MCF 10A (cell line): ENCODE results near the gene KRTAP4-6. TPM values are rescaled to one million over a fixed set of nuclear protein-coding genes. Genes with fewer than 3 reads are reported as not detected.
"Not testable (repeated sequence)": the region's sequence is repeated elsewhere in the genome, so short reads cannot be mapped to it uniquely, and the experiment has no call there.

Experiments
- BruUV-seq: library from RNA; stranded (reverse); fragments of 400-500 nt; replicated peaks from 2 replicates; lab custom pipeline; 2021; lab: Mats Ljungman, UMichigan
- CTCF ChIA-PET: fragments of 300-600 bp; sonication (Branson Sonifier 250); formaldehyde crosslinking; extraction: SDS; loops from one replicate; lab custom pipeline; 2021; ENCODE audit warnings: antibody characterized with exemption, inconsistent platforms; lab: Yijun Ruan, JAX
- POLR2A ChIA-PET: fragments of 300-600, 350-650 bp; sonication (Branson Sonifier 250); formaldehyde crosslinking; extraction: SDS; loops from one replicate; lab custom pipeline; 2020; ENCODE audit warnings: antibody characterized with exemption, inconsistent platforms; lab: Yijun Ruan, JAX
- DNase-seq: peaks from one replicate; pipeline ENCODE4 v3.0.0-alpha.2; 2018; ENCODE audit not compliant: unreplicated experiment
- H3K27ac Mint-ChIP-seq: one replicate; pipeline ENCODE4 v1.8.0; 2022; ENCODE audit warnings: mild to moderate bottlenecking, low read depth, mixed read lengths; ENCODE audit not compliant: unreplicated experiment
- H3K27me3 Mint-ChIP-seq: one replicate; pipeline ENCODE4 v1.8.0; 2022; ENCODE audit warnings: mixed read lengths; ENCODE audit not compliant: insufficient read depth, unreplicated experiment
- H3K36me3 Mint-ChIP-seq: one replicate; pipeline ENCODE4 v1.8.0; 2022; ENCODE audit warnings: mild to moderate bottlenecking, moderate library complexity, mixed read lengths; ENCODE audit not compliant: insufficient read depth, unreplicated experiment
- H3K4me1 Mint-ChIP-seq: one replicate; pipeline ENCODE4 v1.8.0; 2022; ENCODE audit warnings: mixed read lengths; ENCODE audit not compliant: insufficient read depth, unreplicated experiment
- H3K4me3 Mint-ChIP-seq: one replicate; pipeline ENCODE4 v1.8.0; 2022; ENCODE audit warnings: mild to moderate bottlenecking, moderate library complexity, mixed read lengths; ENCODE audit not compliant: unreplicated experiment
- H3K9me3 Mint-ChIP-seq: one replicate; pipeline ENCODE4 v1.8.0; 2022; ENCODE audit warnings: mixed read lengths; ENCODE audit not compliant: unreplicated experiment
- CTCF ChIP-seq: fragments of 200-600 bp; IDR thresholded peaks from one replicate; pipeline ENCODE4 v1.8.0; 2022; ENCODE audit warnings: antibody characterized with exemption, mild to moderate bottlenecking; ENCODE audit not compliant: unreplicated experiment
- intact Hi-C: fragments of 100-400 bp; cut with micrococcal nuclease; formaldehyde crosslinking; loops from 2 replicates; pipeline ENCODE4 v1.14.1; 2022
- total RNA-seq: library from RNA; stranded (reverse); gene quantifications from 2 replicates; pipeline ENCODE4 v1.2.3, GENCODE V29; 2022

KRTAP4-6 gene
- total RNA-seq, 1 experiment from 2014 or later, result not detected

DNA sequence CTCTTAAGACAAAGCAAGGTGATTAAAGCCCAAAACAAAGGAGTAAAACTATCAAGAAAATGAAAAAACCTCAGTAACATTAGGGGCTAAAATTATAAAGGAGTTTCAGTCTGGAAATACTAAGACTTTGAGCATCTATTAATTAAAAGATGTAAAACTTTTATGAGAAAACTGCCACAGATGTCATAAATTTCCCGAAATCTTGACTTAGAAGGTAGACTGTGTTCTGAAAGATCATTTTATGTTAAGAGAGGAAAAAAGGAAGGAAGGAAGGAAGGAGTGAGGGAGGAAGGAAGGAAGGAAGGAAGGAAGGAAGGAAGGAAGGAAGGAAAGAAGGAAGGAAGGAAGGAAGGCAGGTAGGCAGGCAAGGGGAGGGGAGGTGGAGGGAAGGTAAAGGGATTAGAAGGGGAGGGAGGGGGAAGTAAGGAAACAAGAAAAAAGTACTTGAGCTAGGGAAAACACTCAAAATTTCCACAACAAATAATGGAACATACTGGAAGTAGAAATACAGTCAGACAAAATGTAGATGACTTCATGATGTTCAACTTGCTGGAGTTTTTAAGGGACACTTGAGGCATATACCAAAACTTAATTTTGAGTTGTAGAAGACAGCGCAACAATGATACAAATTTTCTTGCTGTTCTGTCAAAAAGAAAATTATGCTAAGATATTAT is 7.3 kb upstream of the KRTAP4-6 start:
- Mint-ChIP-seq H3K27ac (no peak overlapping the region), H3K27me3 (no peaks in the 10 kb centered on the region), H3K36me3 (no peaks in the 10 kb centered on the region), H3K9me3 (peaks cover 15% of the 10 kb centered on the region), H3K4me3 (no peak overlapping the region), H3K4me1 (no peaks in the 10 kb centered on the region)
- intact Hi-C loops, result no loop called here
- DNase-seq, result no peak
- CTCF ChIA-PET, result no interaction called here
- no peak for TF ChIP-seq CTCF
- POLR2A ChIA-PET, result no interaction called here
- BruUV-seq, result no TSS peak

GRCh38 chr17:41145261-41145660 is 4.9 kb upstream of the KRTAP4-6 start:
- intact Hi-C loops, result no loop called here
- POLR2A ChIA-PET, result no interaction called here
- CTCF ChIA-PET, result no interaction called here
- H3K4me3 Mint-ChIP-seq, result no peak overlapping the region
- peaks cover 20% of the 10 kb centered on the region for H3K9me3 Mint-ChIP-seq
- TF ChIP-seq CTCF, result no peak
- no TSS peak for BruUV-seq
- H3K27ac Mint-ChIP-seq, result no peak overlapping the region
- no peaks in the 10 kb centered on the region for H3K36me3 Mint-ChIP-seq
- H3K4me1 Mint-ChIP-seq, result peaks cover 6% of the 10 kb centered on the region
- no peak for DNase-seq
- H3K27me3 Mint-ChIP-seq, result no peaks in the 10 kb centered on the region

DNA sequence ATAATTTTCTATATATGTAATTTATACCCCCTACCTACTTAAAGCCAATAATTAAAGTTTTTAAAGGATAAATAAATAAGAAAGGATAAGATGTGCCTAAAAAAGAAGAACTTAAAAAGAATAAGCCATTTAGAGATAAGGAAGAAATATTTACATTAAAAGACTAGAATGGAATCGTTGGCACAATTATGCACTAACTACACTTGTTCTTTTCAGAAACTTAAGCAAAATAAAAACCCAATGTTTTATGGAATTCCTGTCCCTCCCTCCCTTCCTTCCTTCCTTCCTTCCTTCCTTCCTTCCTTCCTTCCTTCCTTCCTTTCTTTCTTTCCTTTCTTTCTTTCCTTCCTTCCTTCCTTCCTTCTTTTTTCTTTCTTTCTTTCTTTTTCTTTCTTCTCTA is 4.5 kb upstream of the KRTAP4-6 start:
- ChIA-PET CTCF (no interaction called here), POLR2A (no interaction called here)
- Mint-ChIP-seq H3K4me3 (no peak overlapping the region), H3K27ac (no peak overlapping the region), H3K9me3 (peaks cover 20% of the 10 kb centered on the region), H3K27me3 (no peaks in the 10 kb centered on the region), H3K4me1 (peaks cover 6% of the 10 kb centered on the region), H3K36me3 (peaks cover under 1% of the 10 kb centered on the region)
- TF ChIP-seq CTCF, result no peak
- BruUV-seq, result no TSS peak
- DNase-seq, result no peak
- intact Hi-C loops, result no loop called here

DNA sequence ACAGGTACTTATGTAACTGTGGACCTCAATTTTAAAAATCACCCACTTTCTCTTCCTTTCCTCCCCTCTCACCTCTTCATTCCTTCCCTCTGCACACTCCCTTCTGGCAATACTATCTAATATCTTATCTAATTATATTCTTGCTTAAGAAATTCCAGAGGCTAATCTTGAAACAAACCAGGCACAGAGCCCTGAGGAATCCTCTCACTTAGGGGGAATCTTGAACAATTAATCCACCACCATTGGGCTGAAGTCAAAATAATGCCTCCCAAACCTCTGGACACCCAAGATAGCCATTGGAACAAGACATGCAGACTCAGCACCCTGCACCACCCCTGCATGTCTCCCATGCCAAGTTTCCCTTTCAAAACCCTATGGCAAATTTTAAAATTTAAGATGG is 1.0 kb upstream of the KRTAP4-6 start:
- ChIA-PET POLR2A (interaction anchor here (0.9 to 1.7 kb wide), 3 partner anchors 9 to 325 kb away, joined by 3 to 5 read pairs (median 4); partner anchors contain the start of gene KRT32), CTCF (no interaction called here)
- H3K4me1 Mint-ChIP-seq, result peaks cover 6% of the 10 kb centered on the region
- no TSS peak for BruUV-seq
- DNase-seq, result no peak
- H3K27ac Mint-ChIP-seq, result peak overlapping the region; percentile 3
- no peak overlapping the region for H3K4me3 Mint-ChIP-seq
- H3K36me3 Mint-ChIP-seq, result peaks cover 6% of the 10 kb centered on the region
- H3K9me3 Mint-ChIP-seq, result peaks cover 27% of the 10 kb centered on the region
- TF ChIP-seq CTCF, result no peak
- intact Hi-C loops, result loop anchor here (2.0 kb wide), 1 partner anchor 233 kb away; no protein-coding TSS in a partner anchor
- no peaks in the 10 kb centered on the region for H3K27me3 Mint-ChIP-seq

GRCh38 chr17:41139865-41140264 is 479 bp downstream of the KRTAP4-6 start:
- H3K36me3 Mint-ChIP-seq, DNase-seq, H3K4me1 Mint-ChIP-seq, BruUV-seq, H3K4me3 Mint-ChIP-seq, H3K27ac Mint-ChIP-seq, H3K27me3 Mint-ChIP-seq: not testable (repeated sequence)
- H3K9me3 Mint-ChIP-seq, result peaks cover 27% of the 10 kb centered on the region
- intact Hi-C loops, result loop anchor here (2.0 kb wide), 1 partner anchor 231 kb away; no protein-coding TSS in a partner anchor
- ChIA-PET CTCF (interaction anchor here (0.6 kb wide), 2 partner anchors 283 to 523 kb away, joined by 3 read pairs; no protein-coding TSS in a partner anchor), POLR2A (interaction anchor here (0.7 to 1.7 kb wide), 2 partner anchors 8 to 444 kb away, joined by 5 read pairs; no protein-coding TSS in a partner anchor)
